Measurements from ENCODE around the gene KCNMB2. TPM values are rescaled to one million over a fixed set of nuclear protein-coding genes. Genes with fewer than 3 reads are reported as not detected.

KCNMB2 gene
- total RNA-seq, 2 experiments from 2014 or later: not detected

DNA sequence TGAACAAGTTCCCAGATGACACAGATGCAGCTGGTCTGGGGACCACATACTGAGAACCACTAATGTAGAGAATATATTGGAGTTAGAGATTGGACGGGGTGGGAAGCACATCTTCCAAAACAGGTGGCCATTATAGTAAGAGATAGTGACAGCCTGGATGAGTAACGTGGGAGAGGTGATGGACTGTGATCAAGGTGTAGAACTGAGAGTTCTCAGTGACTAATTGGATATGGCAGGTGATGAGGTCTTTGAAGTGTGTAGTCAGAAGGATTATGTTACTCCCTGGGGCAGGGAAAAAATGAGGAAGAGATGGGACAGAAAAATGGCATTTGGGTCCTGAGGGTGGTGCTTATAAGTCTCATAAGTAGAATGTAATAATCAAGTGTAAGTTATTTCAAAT is 66.6 kb downstream of the KCNMB2 start:
- ChIA-PET POLR2A (no interaction called here), CTCF (no interaction called here)
- Mint-ChIP-seq H3K27ac (no peak overlapping the region), H3K9me3 (no peaks in the 10 kb centered on the region), H3K36me3 (ENCODE audit: low read depth) (no peaks in the 10 kb centered on the region), H3K27me3 (peaks cover 3% of the 10 kb centered on the region), H3K4me1 (no peaks in the 10 kb centered on the region), H3K4me3 (no peak overlapping the region)
- no peak for DNase-seq

DNA sequence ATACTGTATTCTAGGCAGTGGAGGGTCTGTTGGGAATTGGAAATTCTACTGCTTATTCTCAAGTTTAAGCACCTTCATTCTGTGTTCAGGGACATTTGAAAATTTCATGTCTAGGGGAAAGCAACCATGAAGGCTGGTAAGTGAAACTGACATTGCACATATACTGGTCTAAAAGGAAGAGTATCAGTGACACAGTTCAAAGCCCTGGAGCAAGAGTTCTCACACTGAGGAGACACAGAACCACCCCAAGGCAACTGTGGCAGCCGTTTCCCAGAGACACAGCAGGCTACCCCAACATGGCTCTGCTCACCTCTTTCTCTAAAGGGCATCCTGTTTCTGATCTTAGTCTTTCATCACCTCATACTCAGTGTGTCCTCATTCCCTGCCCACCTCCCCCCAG is 67.5 kb downstream of the KCNMB2 start:
- ChIA-PET POLR2A (no interaction called here), CTCF (no interaction called here)
- DNase-seq: no peak
- H3K27me3 Mint-ChIP-seq: peaks cover 3% of the 10 kb centered on the region
- H3K9me3 Mint-ChIP-seq: no peaks in the 10 kb centered on the region
- no peak overlapping the region for H3K27ac Mint-ChIP-seq
- no peaks in the 10 kb centered on the region for H3K4me1 Mint-ChIP-seq
- no peak overlapping the region for H3K4me3 Mint-ChIP-seq
- no peaks in the 10 kb centered on the region for H3K36me3 Mint-ChIP-seq (ENCODE audit: low read depth)

DNA sequence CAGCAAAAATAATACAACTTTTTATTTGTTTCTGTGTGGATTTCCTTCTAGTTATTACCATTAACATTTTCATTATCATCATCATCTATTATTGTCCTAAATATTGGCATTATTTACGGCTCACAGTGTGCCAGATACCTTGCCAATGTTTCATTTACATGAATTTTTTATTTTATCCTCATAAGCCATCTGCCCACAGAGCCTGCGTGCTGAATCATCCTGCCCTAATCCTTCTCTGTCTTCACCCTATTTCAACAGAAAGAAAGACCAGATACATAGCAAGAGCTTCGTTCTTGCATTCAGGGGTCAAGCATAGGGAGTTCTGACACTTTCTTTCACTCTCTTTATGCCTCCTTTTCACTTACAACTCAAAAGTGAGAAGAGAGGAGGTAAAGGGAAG is 82.0 kb downstream of the KCNMB2 start:
- ChIA-PET CTCF (no interaction called here), POLR2A (no interaction called here)
- no peak for DNase-seq
- no peaks in the 10 kb centered on the region for H3K36me3 Mint-ChIP-seq (ENCODE audit: low read depth)
- H3K4me1 Mint-ChIP-seq: no peaks in the 10 kb centered on the region
- no peaks in the 10 kb centered on the region for H3K27me3 Mint-ChIP-seq
- no peaks in the 10 kb centered on the region for H3K9me3 Mint-ChIP-seq
- H3K4me3 Mint-ChIP-seq: no peak overlapping the region
- H3K27ac Mint-ChIP-seq: no peak overlapping the region

- no peaks in the 10 kb centered on the region for H3K9me3 Mint-ChIP-seq
- CTCF ChIA-PET: no interaction called here
- no peaks in the 10 kb centered on the region for H3K27me3 Mint-ChIP-seq
- no peaks in the 10 kb centered on the region for H3K4me1 Mint-ChIP-seq
- H3K36me3 Mint-ChIP-seq (ENCODE audit: low read depth): no peaks in the 10 kb centered on the region
- DNase-seq: no peak
- no peak overlapping the region for H3K27ac Mint-ChIP-seq
- H3K4me3 Mint-ChIP-seq: no peak overlapping the region
- POLR2A ChIA-PET: no interaction called here
These were observed 82.7 kb downstream of the KCNMB2 start for GRCh38 chr3:178618896-178619295.

- ChIA-PET CTCF (interaction anchor here (0.6 kb wide), 1 partner anchor 1455 kb away, joined by 3 read pairs; no protein-coding TSS in a partner anchor), POLR2A (no interaction called here)
- Mint-ChIP-seq H3K27me3 (no peaks in the 10 kb centered on the region), H3K9me3 (no peaks in the 10 kb centered on the region), H3K4me3 (no peak overlapping the region), H3K27ac (no peak overlapping the region), H3K36me3 (ENCODE audit: low read depth) (no peaks in the 10 kb centered on the region), H3K4me1 (no peaks in the 10 kb centered on the region)
- no peak for DNase-seq
These were observed 87.5 kb downstream of the KCNMB2 start for GRCh38 chr3:178623666-178624255.

- Mint-ChIP-seq H3K27ac (no peak overlapping the region), H3K4me3 (no peak overlapping the region), H3K9me3 (no peaks in the 10 kb centered on the region), H3K36me3 (ENCODE audit: low read depth) (no peaks in the 10 kb centered on the region), H3K4me1 (no peaks in the 10 kb centered on the region), H3K27me3 (no peaks in the 10 kb centered on the region)
- ChIA-PET CTCF (interaction anchor here (0.6 kb wide), 1 partner anchor 1454 kb away, joined by 3 read pairs; no protein-coding TSS in a partner anchor), POLR2A (no interaction called here)
- no peak for DNase-seq
These were observed 88.0 kb downstream of the KCNMB2 start for GRCh38 chr3:178624276-178624675.

GRCh38 chr3:178625053-178625600 is 88.9 kb downstream of the KCNMB2 start:
- CTCF ChIA-PET: no interaction called here
- H3K36me3 Mint-ChIP-seq (ENCODE audit: low read depth): no peaks in the 10 kb centered on the region
- no peaks in the 10 kb centered on the region for H3K9me3 Mint-ChIP-seq
- no peak overlapping the region for H3K27ac Mint-ChIP-seq
- DNase-seq: no peak
- no peaks in the 10 kb centered on the region for H3K27me3 Mint-ChIP-seq
- no peak overlapping the region for H3K4me3 Mint-ChIP-seq
- POLR2A ChIA-PET: no interaction called here
- no peaks in the 10 kb centered on the region for H3K4me1 Mint-ChIP-seq

- ChIA-PET POLR2A (no interaction called here), CTCF (no interaction called here)
- Mint-ChIP-seq H3K9me3 (no peaks in the 10 kb centered on the region), H3K4me3 (no peak overlapping the region), H3K36me3 (ENCODE audit: low read depth) (no peaks in the 10 kb centered on the region), H3K27ac (no peak overlapping the region), H3K27me3 (no peaks in the 10 kb centered on the region), H3K4me1 (no peaks in the 10 kb centered on the region)
- no peak for DNase-seq
These were observed 91.8 kb downstream of the KCNMB2 start for GRCh38 chr3:178628037-178628436.

GRCh38 chr3:178629430-178630178 is 93.4 kb downstream of the KCNMB2 start:
- Mint-ChIP-seq H3K4me3 (no peak overlapping the region), H3K4me1 (no peaks in the 10 kb centered on the region), H3K27me3 (no peaks in the 10 kb centered on the region), H3K36me3 (ENCODE audit: low read depth) (no peaks in the 10 kb centered on the region), H3K9me3 (no peaks in the 10 kb centered on the region), H3K27ac (no peak overlapping the region)
- CTCF ChIA-PET: no interaction called here
- POLR2A ChIA-PET: no interaction called here
- DNase-seq: no peak

DNA sequence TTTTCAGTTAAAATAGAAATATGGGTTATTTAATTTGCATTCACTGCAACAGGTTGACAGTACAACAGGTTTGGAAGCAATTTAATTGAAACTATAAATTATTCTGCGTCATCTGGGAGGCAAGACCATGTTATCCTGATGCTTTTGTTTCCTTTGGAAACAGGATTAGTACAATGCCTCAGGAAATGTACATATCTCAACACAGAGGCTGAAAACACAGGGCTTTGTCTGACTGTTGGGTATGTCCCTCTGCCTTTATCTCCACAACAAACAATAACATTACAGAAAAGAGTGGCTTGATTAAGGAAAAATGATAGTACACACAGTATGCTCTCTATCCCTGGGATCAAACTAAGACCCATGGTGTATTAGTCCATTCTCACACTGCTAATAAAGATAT is 95.7 kb downstream of the KCNMB2 start:
- CTCF ChIA-PET: no interaction called here

DNA sequence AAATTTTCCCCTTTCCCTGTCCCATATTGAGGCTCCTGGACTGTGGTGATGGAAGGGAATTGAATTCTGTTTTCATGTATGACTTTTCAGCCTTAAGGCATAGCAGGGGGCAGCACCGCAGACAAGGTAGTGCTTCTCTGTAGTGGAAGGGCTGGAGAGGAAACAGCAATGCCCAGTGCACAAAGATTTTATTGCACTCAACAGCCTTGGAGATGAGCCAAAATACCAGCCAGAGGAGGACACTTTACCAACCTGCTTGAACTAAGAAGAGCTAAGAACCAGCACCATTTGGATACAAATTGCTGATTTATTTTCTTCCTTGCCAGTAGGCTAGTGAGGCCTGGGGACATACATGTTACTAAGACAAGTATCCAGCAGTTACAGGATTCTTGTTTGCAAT is 98.7 kb downstream of the KCNMB2 start:
- no peaks in the 10 kb centered on the region for H3K9me3 Mint-ChIP-seq
- DNase-seq: no peak
- H3K4me3 Mint-ChIP-seq: no peak overlapping the region
- no peaks in the 10 kb centered on the region for H3K27me3 Mint-ChIP-seq
- no peaks in the 10 kb centered on the region for H3K36me3 Mint-ChIP-seq (ENCODE audit: low read depth)
- H3K27ac Mint-ChIP-seq: no peak overlapping the region
- H3K4me1 Mint-ChIP-seq: no peaks in the 10 kb centered on the region
- CTCF ChIA-PET: no interaction called here
- POLR2A ChIA-PET: no interaction called here

More for the DNA sequence above, 95.7 kb downstream of the KCNMB2 start:
- no peak overlapping the region for H3K27ac Mint-ChIP-seq
- H3K36me3 Mint-ChIP-seq (ENCODE audit: low read depth): no peaks in the 10 kb centered on the region
- H3K27me3 Mint-ChIP-seq: no peaks in the 10 kb centered on the region
- no peaks in the 10 kb centered on the region for H3K9me3 Mint-ChIP-seq
- H3K4me1 Mint-ChIP-seq: no peaks in the 10 kb centered on the region
- POLR2A ChIA-PET: no interaction called here
- no peak for DNase-seq
- H3K4me3 Mint-ChIP-seq: no peak overlapping the region

DNA sequence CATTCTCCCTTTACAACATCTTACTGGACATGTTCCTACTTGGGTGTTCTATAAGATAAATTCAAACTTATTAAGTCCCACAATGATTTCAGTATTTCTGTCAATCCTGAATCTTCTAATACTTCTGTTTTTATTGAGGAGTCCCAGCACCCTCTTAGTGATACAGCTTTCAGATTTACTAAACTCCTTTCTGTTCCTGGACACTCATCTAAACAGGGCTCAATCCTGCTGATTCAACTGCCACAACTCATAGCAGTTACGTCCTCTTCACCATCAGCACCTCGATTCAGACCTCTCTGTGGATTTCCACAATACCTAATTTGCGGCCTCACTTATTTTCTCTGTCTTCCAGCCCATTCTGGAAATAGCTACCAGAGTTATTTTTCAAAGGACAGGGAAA is 101.6 kb downstream of the KCNMB2 start:
- Mint-ChIP-seq H3K27me3 (no peaks in the 10 kb centered on the region), H3K36me3 (ENCODE audit: low read depth) (no peaks in the 10 kb centered on the region), H3K4me1 (no peaks in the 10 kb centered on the region), H3K27ac (no peak overlapping the region), H3K9me3 (no peaks in the 10 kb centered on the region), H3K4me3 (no peak overlapping the region)
- CTCF ChIA-PET: no interaction called here
- POLR2A ChIA-PET: no interaction called here
- DNase-seq: no peak

DNA sequence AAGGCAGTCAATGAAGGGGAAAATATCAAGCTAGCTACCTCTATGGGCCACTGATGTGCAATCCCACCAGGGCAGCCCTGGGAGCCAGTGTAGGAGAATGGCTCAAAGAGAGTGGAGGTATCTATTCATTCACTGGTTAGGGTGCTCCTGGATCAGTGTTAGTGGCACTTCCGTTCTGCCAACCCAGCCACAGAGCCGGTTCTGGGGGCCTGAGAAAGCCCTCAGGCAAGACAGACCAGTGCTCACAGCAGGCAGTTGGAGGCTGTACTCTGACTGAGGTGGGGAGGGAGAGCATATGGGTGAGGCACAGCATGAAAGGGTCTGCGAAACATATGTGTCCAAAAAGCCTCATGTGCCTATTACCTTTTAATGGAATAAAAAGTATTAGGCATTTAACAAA is 109.3 kb downstream of the KCNMB2 start:
- Mint-ChIP-seq H3K27ac (no peak overlapping the region), H3K36me3 (ENCODE audit: low read depth) (no peaks in the 10 kb centered on the region), H3K4me3 (no peak overlapping the region), H3K9me3 (peaks cover 9% of the 10 kb centered on the region), H3K27me3 (no peaks in the 10 kb centered on the region), H3K4me1 (no peaks in the 10 kb centered on the region)
- ChIA-PET POLR2A (no interaction called here), CTCF (no interaction called here)
- no peak for DNase-seq

All from activated CD4-positive, alpha-beta T cell treated with anti-CD3 and anti-CD28 coated beads, Interleukin-2, amount 10 ng/mL, durations not matched to agents 7 days and 5 days (primary cell).